ENCODE results near the gene RNU1-3.
"Not testable (repeated sequence)": the region's sequence is repeated elsewhere in the genome, so short reads cannot be mapped to it uniquely, and the experiment has no call there.

The RNU1-3 gene

GRCh38 chr1:16651560-16651959 is 15.2 kb downstream of the RNU1-3 start:
- not testable (repeated sequence) for DNase-seq (ENCODE audit: low spot score)

GRCh38 chr1:16649960-16650359 is 16.8 kb downstream of the RNU1-3 start:
- DNase-seq (ENCODE audit: low spot score): not testable (repeated sequence)

- DNase-seq (ENCODE audit: low spot score): not testable (repeated sequence)
Measured at GRCh38 chr1:16649390-16649789, 17.4 kb downstream of the RNU1-3 start.

- DNase-seq (ENCODE audit: low spot score): not testable (repeated sequence)
Measured at GRCh38 chr1:16648756-16649155, 18.0 kb downstream of the RNU1-3 start.

- not testable (repeated sequence) for DNase-seq (ENCODE audit: low spot score)
Measured at GRCh38 chr1:16648250-16648649, 18.5 kb downstream of the RNU1-3 start.

GRCh38 chr1:16647179-16648176 is 19.3 kb downstream of the RNU1-3 start:
- not testable (repeated sequence) for DNase-seq (ENCODE audit: low spot score)

GRCh38 chr1:16646716-16647115 is 20.0 kb downstream of the RNU1-3 start:
- not testable (repeated sequence) for DNase-seq (ENCODE audit: low spot score)

GRCh38 chr1:16646061-16646664 is 20.6 kb downstream of the RNU1-3 start:
- DNase-seq (ENCODE audit: low spot score): not testable (repeated sequence)

- DNase-seq (ENCODE audit: low spot score): not testable (repeated sequence)
Measured at GRCh38 chr1:16645271-16646060, 21.3 kb downstream of the RNU1-3 start.

GRCh38 chr1:16644482-16645270 is 22.1 kb downstream of the RNU1-3 start:
- peak; percentile 94 for DNase-seq (ENCODE audit: low spot score)

GRCh38 chr1:16644193-16644481 is 22.6 kb downstream of the RNU1-3 start:
- DNase-seq (ENCODE audit: low spot score): no peak

GRCh38 chr1:16643476-16644192 is 23.1 kb downstream of the RNU1-3 start:
- DNase-seq (ENCODE audit: low spot score): peak; percentile 33

- not testable (repeated sequence) for DNase-seq (ENCODE audit: low spot score)
Measured at GRCh38 chr1:16643001-16643411, 23.7 kb downstream of the RNU1-3 start.

- DNase-seq (ENCODE audit: low spot score): not testable (repeated sequence)
Measured at GRCh38 chr1:16642025-16642966, 24.5 kb downstream of the RNU1-3 start.

GRCh38 chr1:16641159-16641975 is 25.4 kb downstream of the RNU1-3 start:
- not testable (repeated sequence) for DNase-seq (ENCODE audit: low spot score)

- DNase-seq (ENCODE audit: low spot score): not testable (repeated sequence)
Measured at GRCh38 chr1:16639091-16640031, 27.4 kb downstream of the RNU1-3 start.

GRCh38 chr1:16637941-16638778 is 28.6 kb downstream of the RNU1-3 start:
- DNase-seq (ENCODE audit: low spot score): peak; percentile 99
